GM21447 (cell line): ENCODE data around the gene DOCK3.
"Not testable (repeated sequence)": the region's sequence is repeated elsewhere in the genome, so short reads cannot be mapped to it uniquely, and the experiment has no call there.

Experiments used
- ATAC-seq: cut with Tn5 transposase; IDR thresholded peaks from one replicate; pipeline ENCODE4 v1.9.1; 2021; ENCODE audit not compliant: unreplicated experiment

The DOCK3 gene

GRCh38 chr3:50876947-50877346 is 202.2 kb downstream of the DOCK3 start:
- ATAC-seq: no peak

DNA sequence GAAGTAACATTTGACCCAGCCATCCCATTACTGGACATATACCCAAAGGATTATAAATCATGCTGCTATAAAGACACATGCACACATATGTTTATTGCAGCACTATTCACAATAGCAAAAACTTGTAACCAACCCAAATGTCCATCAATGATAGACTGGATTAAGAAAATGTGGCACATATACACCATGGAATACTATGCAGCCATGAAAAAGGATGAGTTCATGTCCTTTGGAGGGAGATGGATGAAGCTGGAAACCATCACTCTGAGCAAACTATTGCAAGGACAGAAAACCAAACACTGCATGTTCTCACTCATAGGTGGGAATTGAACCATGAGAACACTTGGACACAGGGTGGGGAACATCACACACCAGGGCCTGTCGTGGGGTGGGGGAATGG is 208.0 kb downstream of the DOCK3 start:
- ATAC-seq: not testable (repeated sequence)

GRCh38 chr3:50883755-50884154 is 209.0 kb downstream of the DOCK3 start:
- no peak for ATAC-seq

GRCh38 chr3:50885070-50885850 is 210.5 kb downstream of the DOCK3 start:
- no peak for ATAC-seq

DNA sequence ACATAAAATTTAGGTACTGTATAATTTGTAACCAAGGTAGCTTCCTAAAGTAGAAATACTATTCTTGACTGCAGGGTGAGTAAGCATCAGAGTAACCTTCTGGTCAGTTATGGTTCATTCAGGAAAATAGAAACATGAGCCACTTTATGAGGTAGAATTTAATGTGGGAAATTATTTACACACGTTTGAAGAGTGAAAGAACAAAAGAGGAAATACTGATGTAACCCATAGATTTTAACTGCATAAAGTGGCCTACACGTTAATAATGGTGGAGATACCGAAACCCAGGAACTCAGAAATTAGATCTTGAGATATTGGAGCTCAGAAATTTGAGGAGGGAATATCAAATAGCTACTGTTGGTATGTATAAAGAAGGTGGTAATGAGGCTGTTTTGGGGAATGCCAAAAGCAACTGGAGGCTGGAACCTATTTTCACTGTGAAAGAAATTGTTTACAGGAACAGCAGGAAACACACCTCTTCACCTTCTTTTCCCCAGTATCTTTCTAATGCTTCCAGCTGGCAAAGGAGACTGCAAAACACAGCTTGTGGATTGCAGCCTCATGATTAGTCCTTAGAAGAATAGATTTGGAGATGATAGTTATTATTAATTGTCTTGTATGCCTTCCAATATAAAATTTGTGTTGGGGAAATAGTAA is 216.1 kb downstream of the DOCK3 start:
- no peak for ATAC-seq

DNA sequence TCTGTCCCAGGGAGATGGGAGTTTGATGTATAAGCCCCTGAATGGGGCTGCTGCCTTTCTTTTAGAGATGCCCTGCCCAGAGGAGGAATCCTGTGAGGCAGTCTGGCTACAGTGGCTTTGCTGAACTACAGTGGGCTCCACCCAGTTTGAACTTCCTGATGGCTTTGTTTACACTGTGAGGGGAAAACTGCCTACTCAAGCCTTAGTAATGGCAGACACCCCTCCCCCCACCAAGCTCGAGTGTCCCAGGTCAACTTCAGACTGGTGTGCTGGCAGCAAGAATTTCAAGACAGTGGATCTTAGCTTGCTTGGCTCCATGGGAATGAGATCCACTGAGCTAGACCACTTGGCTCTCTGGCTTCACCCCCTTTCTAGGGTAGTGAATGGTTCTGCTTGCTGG is 226.4 kb downstream of the DOCK3 start:
- not testable (repeated sequence) for ATAC-seq

- ATAC-seq: no peak
Observed at GRCh38 chr3:50912746-50913145, 238.0 kb downstream of the DOCK3 start.

- no peak for ATAC-seq
Observed at GRCh38 chr3:50913260-50913659, 238.5 kb downstream of the DOCK3 start.

- not testable (repeated sequence) for ATAC-seq
Observed at GRCh38 chr3:50922071-50922470, 247.3 kb downstream of the DOCK3 start.

- no peak for ATAC-seq
Observed at GRCh38 chr3:50923955-50924354, 249.2 kb downstream of the DOCK3 start.

DNA sequence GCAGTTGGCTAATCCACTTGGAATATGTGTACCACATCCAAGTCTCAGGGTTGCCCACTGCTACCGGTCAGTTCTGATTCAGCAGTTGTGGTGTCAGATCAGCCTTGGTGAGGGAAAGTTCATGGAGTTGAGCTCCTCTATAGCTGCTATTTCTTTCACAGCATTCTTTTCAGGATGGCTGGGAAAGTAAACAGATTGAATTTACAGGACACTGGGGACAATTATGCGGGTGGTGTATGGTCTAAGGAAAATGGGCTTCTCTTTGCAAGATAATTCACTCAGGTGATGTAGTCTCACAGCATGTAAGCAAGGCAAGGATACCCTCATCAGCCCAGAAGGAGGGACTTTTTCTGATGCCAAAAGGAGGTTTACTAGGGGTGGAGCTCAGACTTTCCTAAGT is 249.9 kb downstream of the DOCK3 start:
- ATAC-seq: no peak

GRCh38 chr3:50926868-50927267 is 252.1 kb downstream of the DOCK3 start:
- ATAC-seq: no peak

DNA sequence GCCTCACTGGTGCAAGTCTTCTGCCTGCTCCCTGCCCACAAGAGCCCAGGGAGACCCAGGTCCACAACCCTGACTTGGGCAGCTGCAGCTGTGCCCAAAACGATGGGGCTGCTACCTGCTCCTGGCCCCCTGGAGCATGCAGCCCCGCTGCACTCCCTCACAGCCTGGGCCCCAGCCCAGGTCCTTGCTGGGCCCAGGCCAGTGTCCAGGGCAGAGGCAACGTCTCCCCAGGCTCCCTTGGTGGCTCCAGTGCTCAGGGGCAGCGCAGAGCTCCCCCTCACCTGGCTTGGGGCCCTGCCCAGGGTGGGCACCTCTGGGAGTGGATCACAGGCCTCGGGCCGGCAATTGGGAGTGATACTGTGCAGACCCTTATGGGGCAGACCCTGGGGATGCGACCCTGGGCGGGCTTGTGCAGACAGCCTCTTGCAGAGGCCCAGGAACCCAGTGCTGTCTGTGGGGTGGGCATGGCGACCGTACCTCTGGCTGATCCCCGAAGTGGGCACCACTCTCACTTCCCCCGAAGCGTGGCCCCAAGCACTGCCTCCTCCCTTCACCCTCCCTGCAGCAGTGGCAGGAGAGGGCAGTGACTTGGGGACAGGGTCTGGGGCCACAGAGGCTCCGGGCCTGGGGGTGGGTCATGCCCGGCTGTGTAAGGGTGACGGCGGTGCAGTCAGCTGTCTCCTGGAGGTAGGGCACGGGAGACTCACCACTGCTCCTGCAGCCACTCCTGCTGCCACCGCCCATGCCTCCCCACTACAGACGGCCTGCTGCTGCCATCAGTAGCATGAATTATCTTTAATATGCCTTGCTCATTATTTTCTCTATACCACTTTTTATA is 255.9 kb downstream of the DOCK3 start:
- ATAC-seq: no peak

GRCh38 chr3:50932918-50933317 is 258.2 kb downstream of the DOCK3 start:
- not testable (repeated sequence) for ATAC-seq

GRCh38 chr3:50936389-50936788 is 261.7 kb downstream of the DOCK3 start:
- no peak for ATAC-seq

GRCh38 chr3:50947419-50947818 is 272.7 kb downstream of the DOCK3 start:
- no peak for ATAC-seq

GRCh38 chr3:50950591-50950990 is 275.9 kb downstream of the DOCK3 start:
- ATAC-seq: peak; percentile 61

DNA sequence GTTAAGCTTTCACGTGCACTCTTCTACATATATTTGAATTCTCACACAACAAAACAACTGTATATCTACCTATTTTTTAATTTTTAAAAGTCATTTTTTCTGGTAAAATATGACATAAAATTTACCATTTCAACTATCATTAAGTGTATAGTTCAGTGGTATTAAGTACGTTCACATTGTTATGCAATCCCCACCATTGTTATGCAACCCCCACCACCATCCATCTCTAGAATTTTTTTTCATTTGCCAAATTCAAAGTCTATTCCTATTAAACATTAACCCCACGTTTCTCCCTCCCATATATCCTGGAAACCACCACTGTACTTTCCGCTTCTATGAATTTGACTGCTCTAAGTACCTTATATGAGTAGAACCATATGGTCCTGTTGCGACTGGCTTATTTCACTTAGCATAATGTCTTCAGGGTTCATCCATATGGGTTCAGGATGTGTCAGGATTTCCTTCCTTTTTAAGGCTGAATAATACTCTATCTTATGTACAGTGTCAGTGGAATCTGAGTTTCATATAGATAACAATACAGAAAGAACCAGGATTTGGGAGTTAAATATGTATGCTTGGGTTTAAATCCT is 279.2 kb downstream of the DOCK3 start:
- no peak for ATAC-seq

DNA sequence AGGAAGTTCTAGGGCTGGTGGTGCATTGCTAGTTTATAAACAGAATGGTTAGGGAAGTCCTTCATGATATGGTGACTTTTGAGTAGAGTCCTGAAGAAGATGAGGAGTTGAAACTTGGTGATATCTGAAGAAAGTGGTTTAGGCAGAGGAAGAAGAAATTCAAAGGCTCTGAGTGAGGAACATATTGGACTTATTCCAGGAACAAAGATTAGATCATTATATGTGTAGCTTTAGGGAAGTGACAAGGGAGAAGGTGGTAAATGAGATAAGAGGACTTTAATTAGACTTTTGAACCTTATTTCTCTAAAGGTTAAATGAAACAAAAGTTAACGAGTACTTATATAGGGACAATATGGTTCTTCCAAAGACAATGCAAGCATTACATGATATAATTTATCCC is 286.7 kb downstream of the DOCK3 start:
- no peak for ATAC-seq

GRCh38 chr3:50971487-50971924 is 296.8 kb downstream of the DOCK3 start:
- peak; percentile 84 for ATAC-seq

- no peak for ATAC-seq
Observed at GRCh38 chr3:50972029-50972428, 297.3 kb downstream of the DOCK3 start.
